Measurements from ENCODE around the gene BSCL2. TPM values are rescaled to one million over a fixed set of nuclear protein-coding genes. Genes with fewer than 3 reads are reported as not detected.

BSCL2 gene
- total and polyA plus RNA-seq, 2 of the 13 experiments (the other 11 are each of a cell fraction or from before 2014, with no cell fraction given), result 19.5 to 21.1 TPM

GRCh38 chr11:62678770-62679696 is 28.2 kb downstream of the BSCL2 start, which contains the start of gene UBXN1 (continued):
- TF ChIP-seq REST (IDR thresholded peaks at IDR 0.05; ENCODE audit: borderline replicate concordance in 1 of 2, low read depth in 1 of 2, low read length in 2 of 2), result peak in 1 of 2 experiments; percentile 51; a peak in 1 of 4 replicates
- no peak for TF ChIP-seq ZNF510 (CRISPR knock-in tag; IDR thresholded peaks at IDR 0.05; ENCODE audit: low read depth)
- TF ChIP-seq ZNF180 (CRISPR knock-in tag; IDR thresholded peaks at IDR 0.05; ENCODE audit: borderline replicate concordance, low read depth), result no peak
- TF ChIP-seq ZNF260 (CRISPR knock-in tag; IDR thresholded peaks at IDR 0.05; ENCODE audit: borderline replicate concordance, low read depth), result no peak
- peak; percentile 48 for TF ChIP-seq ZMYM3 (CRISPR knock-in tag; IDR thresholded peaks at IDR 0.05)
- no peak for TF ChIP-seq NAIF1 (CRISPR knock-in tag; IDR thresholded peaks at IDR 0.05; ENCODE audit: borderline replicate concordance)
- no peak for TF ChIP-seq ZFP37 (CRISPR knock-in tag; IDR thresholded peaks at IDR 0.05; ENCODE audit: borderline replicate concordance)
- no peak for TF ChIP-seq PREB (CRISPR knock-in tag; IDR thresholded peaks at IDR 0.05)
- peak; percentile 49; the same call in 1 of the 2 replicates for TF ChIP-seq SP2 (CRISPR knock-in tag; IDR thresholded peaks at IDR 0.05)
- no peak for TF ChIP-seq ZNF251 (CRISPR knock-in tag; IDR thresholded peaks at IDR 0.05)
- no peak for TF ChIP-seq ZNF740 (CRISPR knock-in tag; IDR thresholded peaks at IDR 0.05)
- no peak for TF ChIP-seq ATRX (CRISPR knock-in tag; IDR thresholded peaks at IDR 0.05; ENCODE audit: borderline replicate concordance)
- no peak for TF ChIP-seq HMGXB3 (CRISPR knock-in tag; IDR thresholded peaks at IDR 0.05; ENCODE audit: borderline replicate concordance)
- no peak for TF ChIP-seq ZBTB10 (CRISPR knock-in tag; IDR thresholded peaks at IDR 0.05; ENCODE audit: borderline replicate concordance)
- no peak for TF ChIP-seq GTF3A (CRISPR knock-in tag; conservative IDR thresholded peaks at IDR 0.05)

Measured in HepG2 (cell line).